ENCODE data around the gene UCK2.

The UCK2 gene

DNA sequence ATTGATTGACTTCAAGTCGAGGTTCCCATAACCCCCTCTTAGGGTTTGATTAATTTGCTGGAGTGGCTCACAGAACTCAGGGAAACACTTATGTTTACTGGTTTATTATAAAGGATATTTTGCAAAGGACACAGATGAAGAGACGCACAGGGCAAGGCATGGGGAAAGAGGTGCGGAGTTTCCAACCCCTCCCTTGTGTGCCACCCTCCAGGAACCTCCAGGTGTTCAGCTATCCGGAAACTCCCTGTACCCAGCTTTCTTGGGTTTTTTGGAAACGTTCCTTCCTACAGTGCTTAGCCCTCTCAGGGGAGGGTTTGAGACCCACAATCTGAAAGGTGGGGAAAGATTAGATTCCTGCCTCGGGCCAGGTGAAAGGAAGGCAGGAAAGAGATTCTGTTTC is 48.2 kb downstream of the UCK2 start:
- TF ChIP-seq, protein P1, sequence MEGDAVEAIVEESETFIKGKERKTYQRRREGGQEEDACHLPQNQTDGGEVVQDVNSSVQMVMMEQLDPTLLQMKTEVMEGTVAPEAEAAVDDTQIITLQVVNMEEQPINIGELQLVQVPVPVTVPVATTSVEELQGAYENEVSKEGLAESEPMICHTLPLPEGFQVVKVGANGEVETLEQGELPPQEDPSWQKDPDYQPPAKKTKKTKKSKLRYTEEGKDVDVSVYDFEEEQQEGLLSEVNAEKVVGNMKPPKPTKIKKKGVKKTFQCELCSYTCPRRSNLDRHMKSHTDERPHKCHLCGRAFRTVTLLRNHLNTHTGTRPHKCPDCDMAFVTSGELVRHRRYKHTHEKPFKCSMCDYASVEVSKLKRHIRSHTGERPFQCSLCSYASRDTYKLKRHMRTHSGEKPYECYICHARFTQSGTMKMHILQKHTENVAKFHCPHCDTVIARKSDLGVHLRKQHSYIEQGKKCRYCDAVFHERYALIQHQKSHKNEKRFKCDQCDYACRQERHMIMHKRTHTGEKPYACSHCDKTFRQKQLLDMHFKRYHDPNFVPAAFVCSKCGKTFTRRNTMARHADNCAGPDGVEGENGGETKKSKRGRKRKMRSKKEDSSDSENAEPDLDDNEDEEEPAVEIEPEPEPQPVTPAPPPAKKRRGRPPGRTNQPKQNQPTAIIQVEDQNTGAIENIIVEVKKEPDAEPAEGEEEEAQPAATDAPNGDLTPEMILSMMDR (IDR thresholded peaks at IDR 0.05; ENCODE audit: low read depth, low read length), result no peak
- no peak for DNase-seq (ENCODE audit: low read depth in 2 of 2)
- H3K4me3 ChIP-seq (replicated peaks in 1 of 2; ENCODE audit: low read depth in 2 of 2, low read length in 2 of 2), result no peak overlapping the region

DNA sequence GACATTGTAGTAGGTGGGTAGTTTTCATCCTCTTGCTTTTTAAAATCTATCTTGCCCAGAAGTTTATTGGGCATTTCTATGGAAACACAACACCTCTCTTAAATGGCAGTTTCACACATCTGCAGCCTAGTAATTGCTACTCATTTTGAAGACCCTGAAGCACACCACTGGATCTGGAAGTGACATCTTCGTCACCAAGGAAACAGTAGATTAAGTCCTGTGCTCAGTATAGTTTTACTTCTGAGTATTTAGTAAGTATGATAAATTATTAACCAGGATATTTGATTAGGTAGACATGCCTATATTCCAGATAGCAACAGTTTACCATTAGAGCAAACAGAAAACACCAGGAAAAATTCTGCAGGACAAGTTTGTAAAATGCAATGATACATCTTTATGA is 48.7 kb downstream of the UCK2 start:
- TF ChIP-seq, protein P1 (IDR thresholded peaks at IDR 0.05; ENCODE audit: low read depth, low read length), result no peak
- no peak for DNase-seq (ENCODE audit: low read depth in 2 of 2)
- no peak overlapping the region for H3K4me3 ChIP-seq (replicated peaks in 1 of 2; ENCODE audit: low read depth in 2 of 2, low read length in 2 of 2)

DNA sequence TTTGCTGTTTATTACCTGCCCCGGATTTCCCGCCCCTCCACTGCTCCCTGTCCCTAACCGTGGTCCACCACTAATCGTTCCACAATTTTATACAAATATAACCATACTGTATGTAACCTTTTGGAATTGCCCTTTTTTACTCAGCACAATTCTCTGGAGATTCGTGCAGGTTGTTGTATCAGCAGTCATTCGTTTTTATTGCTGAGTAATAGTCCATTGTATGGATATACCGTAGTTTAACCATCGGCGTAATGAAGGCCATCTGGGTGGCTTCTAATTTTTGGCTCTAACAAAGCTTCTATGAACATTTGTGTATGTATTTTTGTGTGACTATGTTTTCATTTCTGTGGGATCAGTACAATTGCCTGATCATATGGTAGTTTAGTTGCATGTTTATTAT is 50.0 kb downstream of the UCK2 start:
- DNase-seq (ENCODE audit: low read depth in 2 of 2), result no peak
- TF ChIP-seq, protein P1 (IDR thresholded peaks at IDR 0.05; ENCODE audit: low read depth, low read length), result no peak
- no peak overlapping the region for H3K4me3 ChIP-seq (replicated peaks in 1 of 2; ENCODE audit: low read depth in 2 of 2, low read length in 2 of 2)

DNA sequence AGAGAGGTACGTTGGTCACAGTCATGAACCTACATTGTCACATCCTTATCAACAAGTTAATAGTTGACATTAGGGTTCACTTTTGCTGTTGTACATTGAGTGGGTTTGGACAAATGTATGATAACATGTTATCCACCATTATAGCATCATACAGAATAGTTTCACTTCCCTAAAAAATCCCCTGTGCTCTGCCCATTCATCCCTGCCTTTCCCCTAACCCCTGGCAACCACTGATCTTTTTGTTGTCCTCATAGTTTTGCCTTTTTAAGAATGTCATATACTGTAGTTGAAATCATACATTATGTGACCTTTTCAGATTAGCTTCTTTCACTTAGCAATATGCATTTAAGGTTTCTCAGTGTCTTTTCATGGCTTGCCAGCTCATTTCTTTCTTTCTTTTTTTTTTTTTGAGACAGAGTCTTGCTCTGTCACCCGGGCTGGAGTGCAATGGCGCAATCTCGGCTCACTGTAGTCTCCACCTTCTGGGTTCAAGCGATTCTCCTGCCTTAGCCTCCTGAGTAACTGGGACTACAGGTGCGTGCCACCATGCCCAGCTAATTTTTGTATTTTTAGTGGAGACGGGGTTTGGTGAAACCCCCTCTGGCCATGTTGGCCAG is 50.6 kb downstream of the UCK2 start:
- no peak overlapping the region for H3K4me3 ChIP-seq (replicated peaks in 1 of 2; ENCODE audit: low read depth in 2 of 2, low read length in 2 of 2)
- DNase-seq (ENCODE audit: low read depth in 2 of 2), result no peak
- TF ChIP-seq, protein P1 (IDR thresholded peaks at IDR 0.05; ENCODE audit: low read depth, low read length), result no peak

DNA sequence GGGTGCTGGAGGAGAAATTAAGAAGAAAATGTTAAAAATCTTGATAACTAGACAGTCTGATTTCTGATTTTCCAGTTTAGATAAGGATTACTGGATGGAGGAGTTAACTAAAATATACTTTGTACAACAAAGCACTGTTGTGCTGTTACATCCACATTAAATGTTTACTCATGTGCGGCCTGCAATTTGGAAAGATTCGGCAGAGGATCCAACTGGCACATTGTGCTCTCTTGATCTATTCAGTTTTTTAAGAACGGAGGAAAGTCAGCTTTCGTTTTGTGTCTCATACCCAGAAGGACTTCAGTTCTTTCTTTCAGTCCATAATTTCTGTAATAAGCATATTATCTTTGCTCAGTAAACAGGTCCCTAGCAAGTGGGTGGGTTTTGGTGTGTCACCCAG is 52.5 kb downstream of the UCK2 start:
- no peak overlapping the region for H3K4me3 ChIP-seq (replicated peaks in 1 of 2; ENCODE audit: low read depth in 2 of 2, low read length in 2 of 2)
- TF ChIP-seq, protein P1 (IDR thresholded peaks at IDR 0.05; ENCODE audit: low read depth, low read length), result no peak
- no peak for DNase-seq (ENCODE audit: low read depth in 2 of 2)

DNA sequence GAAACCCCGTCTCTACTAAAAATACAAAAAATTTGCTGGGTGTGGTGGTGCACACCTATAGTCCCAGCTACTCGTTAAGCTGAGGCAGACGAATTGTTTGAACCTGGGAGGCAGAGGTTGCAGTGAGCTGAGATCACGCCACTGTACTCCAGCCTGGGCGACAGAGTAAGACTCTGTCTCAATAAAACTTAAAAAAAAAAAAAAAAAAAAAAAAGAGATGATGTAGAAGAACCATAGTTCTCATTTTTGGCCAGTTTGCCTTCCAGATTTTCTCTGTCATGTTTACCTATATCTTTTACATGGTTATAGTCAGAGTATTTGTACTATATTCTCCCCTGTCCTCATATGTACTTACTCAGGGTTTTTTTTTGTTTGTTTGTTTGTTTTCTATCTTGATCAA is 53.6 kb downstream of the UCK2 start:
- no peak for DNase-seq (ENCODE audit: low read depth in 2 of 2)
- H3K4me3 ChIP-seq (replicated peaks in 1 of 2; ENCODE audit: low read depth in 2 of 2, low read length in 2 of 2), result no peak overlapping the region
- TF ChIP-seq, protein P1 (IDR thresholded peaks at IDR 0.05; ENCODE audit: low read depth, low read length), result no peak

Data from cardiac fibroblast (primary cell).